Motor neuron (in vitro differentiated cells): Measurements from ENCODE around the gene MAML3. TPM values are rescaled to one million over a fixed set of nuclear protein-coding genes. Genes with fewer than 3 reads are reported as not detected.

Experiments
- ATAC-seq, 8 experiments: fragments of 200-7000 bp; cut with Tn5 transposase; replicated peaks in 6 of 8; 2 replicates each; pipeline ENCODE4 v1.8.0; 2021; ENCODE audit warnings: mild to moderate bottlenecking in 8 of 8, moderate library complexity in 8 of 8
- H3K27ac ChIP-seq, 2 donors: fragments of 250-450 bp; sonication (Bioruptor Pico); 2 replicates each; pipeline ENCODE4 v1.9.0; 2021; ENCODE audit warnings: antibody characterized with exemption in 2 of 2, mild to moderate bottlenecking in 2 of 2, moderate library complexity in 1 of 2
- H3K4me1 ChIP-seq, 2 donors: fragments of 250-450 bp; sonication (Bioruptor Pico); replicated peaks in 1 of 2; 2 replicates each; pipeline ENCODE4 v1.6.1; 2021; ENCODE audit warnings: antibody characterized with exemption in 2 of 2, mild to moderate bottlenecking in 2 of 2, moderate library complexity in 1 of 2
- H3K4me3 ChIP-seq, 5 donors: fragments of 250-450 bp; sonication (Bioruptor Pico); 2 replicates each; pipeline ENCODE4 v1.9.0; 2021; ENCODE audit warnings: antibody characterized with exemption in 5 of 5, mild to moderate bottlenecking in 5 of 5, moderate library complexity in 4 of 5
- WGBS, 10 experiments: fragments of 450-650 bp; shearing (Covaris generic); methylation state at CpG; one replicate each; pipeline ENCODE4 v1.0.0; 2022; 5-methylcytosine and 5-hydroxymethylcytosine counted together
- in situ Hi-C, 9 experiments: fragments of 400-800 bp; cut with MboI; loops; one replicate each; pipeline ENCODE4 v1.15.0; 2021; ENCODE audit warnings: low sequenced_read_pairs in 9 of 9, low pct_unique_long_range_greater_than_20kb in 2 of 9; ENCODE audit not compliant: unreplicated experiment in 9 of 9
- total RNA-seq, 8 experiments: library from RNA; unstranded; fragments of 300-600 nt; gene quantifications; 2 replicates each; pipeline versions ENCODE4 v1.2.3 to v1.2.4, GENCODE V29; 2022

Gene MAML3
- total RNA-seq, 8 experiments from 2014 or later, result 1.7 to 24.0 (median 12.9) TPM

- H3K4me3 ChIP-seq, result no peak overlapping the region
- ATAC-seq, result no peak
- peak overlapping the region in 1 of 2 donors; percentile 28 for H3K27ac ChIP-seq
- H3K4me1 ChIP-seq, result peaks cover 17 to 28% of the 10 kb centered on the region in 2 donors
- WGBS, 10 experiments, result 50 to 94% (median 69%) methylated on average over 2 to 6 of the region's 6 CpGs; no CpG with 5 or more reads in 1 of the 10 experiments
- in situ Hi-C loops, result no loop called here
These were observed 379.1 kb downstream of the MAML3 start for GRCh38 chr4:139774759-139775487.

GRCh38 chr4:139773560-139774318, 380.2 kb downstream of the MAML3 start:
- Histone ChIP-seq H3K4me1 (peaks cover 6 to 20% of the 10 kb centered on the region in 2 donors), H3K4me3 (no peak overlapping the region), H3K27ac (no peak overlapping the region)
- no peak for ATAC-seq
- WGBS, 10 experiments, result 52 to 100% (median 89%) methylated on average over 1 to 6 of the region's 6 CpGs
- in situ Hi-C loops, result no loop called here

GRCh38 chr4:139770361-139770760, 383.6 kb downstream of the MAML3 start:
- no peak overlapping the region for H3K27ac ChIP-seq
- H3K4me3 ChIP-seq, result no peak overlapping the region
- ATAC-seq, result peak in 7 of 8 experiments; percentile 27 to 93 (median 50)
- WGBS, 10 experiments, result 43 to 90% (median 72%) methylated on average over 1 to 4 of the region's 4 CpGs; no CpG with 5 or more reads in 2 of the 10 experiments
- peaks cover 6 to 15% of the 10 kb centered on the region in 2 donors for H3K4me1 ChIP-seq
- in situ Hi-C loops, result no loop called here

GRCh38 chr4:139769364-139769763, 384.6 kb downstream of the MAML3 start:
- no peak overlapping the region for H3K4me3 ChIP-seq
- whole genome bisulfite sequencing, 10 experiments, result 74 to 100% (median 93%) methylated on average over 2 to 3 of the region's 4 CpGs; no CpG with 5 or more reads in 3 of the 10 experiments
- no peak overlapping the region for H3K27ac ChIP-seq
- no peak for ATAC-seq
- in situ Hi-C loops, result no loop called here
- peaks cover 8 to 16% of the 10 kb centered on the region in 2 donors for H3K4me1 ChIP-seq

- Histone ChIP-seq H3K4me3 (no peak overlapping the region), H3K27ac (no peak overlapping the region), H3K4me1 (peaks cover 12 to 19% of the 10 kb centered on the region in 2 donors)
- ATAC-seq, result peak in 1 of 8 experiments; percentile 32
- in situ Hi-C loops, result no loop called here
- WGBS, 10 experiments, result 50 to 100% (median 92%) methylated on average over 1 to 2 of the region's 4 CpGs; no CpG with 5 or more reads in 6 of the 10 experiments
These were observed 385.1 kb downstream of the MAML3 start for GRCh38 chr4:139768896-139769295.

GRCh38 chr4:139768366-139768765, 385.6 kb downstream of the MAML3 start:
- WGBS, 10 experiments, result 14 to 100% (median 70%) methylated on average over 1 of the region's 1 CpG; no CpG with 5 or more reads in 4 of the 10 experiments
- no peak overlapping the region for H3K27ac ChIP-seq
- ATAC-seq, result no peak

GRCh38 chr4:139767585-139767984, 386.4 kb downstream of the MAML3 start:
- in situ Hi-C loops, result no loop called here
- no peak overlapping the region for H3K4me3 ChIP-seq
- H3K4me1 ChIP-seq, result peaks cover 24 to 28% of the 10 kb centered on the region in 2 donors
- ATAC-seq, result no peak
- no peak overlapping the region for H3K27ac ChIP-seq

More at GRCh38 chr4:139768366-139768765, 385.6 kb downstream of the MAML3 start:
- Histone ChIP-seq H3K4me1 (peaks cover 18 to 24% of the 10 kb centered on the region in 2 donors), H3K4me3 (no peak overlapping the region)
- in situ Hi-C loops, result no loop called here

- 20 to 100% (median 90%) methylated on average over 2 to 6 of the region's 6 CpGs; no CpG with 5 or more reads in 1 of the 10 experiments for WGBS, 10 experiments
- ATAC-seq, result peak in 2 of 8 experiments; percentile 54 to 84
- H3K27ac ChIP-seq, result no peak overlapping the region
- no peak overlapping the region for H3K4me3 ChIP-seq
- in situ Hi-C loops, result no loop called here
- peaks cover 27 to 28% of the 10 kb centered on the region in 2 donors for H3K4me1 ChIP-seq
These were observed 386.8 kb downstream of the MAML3 start for GRCh38 chr4:139767168-139767567.

- ATAC-seq, result peak in 4 of 8 experiments; percentile 13 to 35 (median 16)
- H3K4me3 ChIP-seq, result no peak overlapping the region
- H3K4me1 ChIP-seq, result peaks cover 25 to 26% of the 10 kb centered on the region in 2 donors
- 29 to 67% (median 60%) methylated on average over 1 to 3 of the region's 9 CpGs; no CpG with 5 or more reads in 7 of the 10 experiments for WGBS, 10 experiments
- in situ Hi-C loops, result no loop called here
- no peak overlapping the region for H3K27ac ChIP-seq
These were observed 389.2 kb downstream of the MAML3 start for GRCh38 chr4:139764686-139765310.

GRCh38 chr4:139764182-139764581, 389.8 kb downstream of the MAML3 start:
- WGBS, 10 experiments, result 20 to 100% (median 69%) methylated on average over 1 to 6 of the region's 8 CpGs; no CpG with 5 or more reads in 1 of the 10 experiments
- peak in 5 of 8 experiments; percentile 15 to 43 (median 20) for ATAC-seq
- Histone ChIP-seq H3K4me1 (peaks cover 26 to 28% of the 10 kb centered on the region in 2 donors), H3K27ac (no peak overlapping the region), H3K4me3 (no peak overlapping the region)
- in situ Hi-C loops, result no loop called here

- Histone ChIP-seq H3K27ac (no peak overlapping the region), H3K4me1 (peaks cover 28 to 30% of the 10 kb centered on the region in 2 donors), H3K4me3 (no peak overlapping the region)
- in situ Hi-C loops, result no loop called here
- ATAC-seq, result peak in 5 of 8 experiments; percentile 54 to 79 (median 73)
- WGBS, 10 experiments, result 51 to 100% (median 86%) methylated on average over 1 to 2 of the region's 2 CpGs; no CpG with 5 or more reads in 5 of the 10 experiments
These were observed 390.3 kb downstream of the MAML3 start for GRCh38 chr4:139763672-139764071.

GRCh38 chr4:139763205-139763604, 390.8 kb downstream of the MAML3 start:
- H3K4me1 ChIP-seq, result peaks cover 28 to 30% of the 10 kb centered on the region in 2 donors
- H3K27ac ChIP-seq, result no peak overlapping the region
- in situ Hi-C loops, result no loop called here
- WGBS, 10 experiments, result 60 to 90% (median 79%) methylated on average over 1 to 6 of the region's 6 CpGs; no CpG with 5 or more reads in 4 of the 10 experiments
- no peak overlapping the region for H3K4me3 ChIP-seq
- peak in 4 of 8 experiments; percentile 42 to 46 (median 43) for ATAC-seq
